Astrocyte of the spinal cord (primary cell): ENCODE results near the gene SLC2A6.

Source experiments
- DNase-seq: peaks from one replicate; pipeline ENCODE4 v3.0.0; 2011; ENCODE audit warnings: low read depth, low spot score
- H3K4me3 ChIP-seq: 2 replicates; pipeline ENCODE4 v1.5.1; 2011; ENCODE audit warnings: low read depth, mild to moderate bottlenecking, low read length, moderate library complexity
- CTCF ChIP-seq: IDR thresholded peaks from 2 replicates; pipeline ENCODE4 v1.5.1; 2012; ENCODE audit warnings: low read depth, mild to moderate bottlenecking, low read length, inconsistent platforms
- in situ Hi-C: cut with HindIII; loops from 2 replicates; pipeline ENCODE4 v1.10.0; 2017; ENCODE audit warnings: low sequenced_read_pairs

Gene SLC2A6

GRCh38 chr9:133493428-133493827, 14.5 kb upstream of the SLC2A6 start:
- TF ChIP-seq CTCF = no peak
- DNase-seq = no peak
- no peak overlapping the region for H3K4me3 ChIP-seq
- in situ Hi-C loops = no loop called here

- no peak overlapping the region for H3K4me3 ChIP-seq
- TF ChIP-seq CTCF = no peak
- DNase-seq = no peak
- in situ Hi-C loops = no loop called here
Observed at GRCh38 chr9:133492061-133493021, 13.4 kb upstream of the SLC2A6 start.

- H3K4me3 ChIP-seq = no peak overlapping the region
- no peak for TF ChIP-seq CTCF
- in situ Hi-C loops = no loop called here
- no peak for DNase-seq
Observed at GRCh38 chr9:133491656-133491925, 12.7 kb upstream of the SLC2A6 start.

- no peak for DNase-seq
- TF ChIP-seq CTCF = no peak
- H3K4me3 ChIP-seq = no peak overlapping the region
- in situ Hi-C loops = no loop called here
Observed at GRCh38 chr9:133490865-133491655, 12.2 kb upstream of the SLC2A6 start.

GRCh38 chr9:133490201-133490681, 11.3 kb upstream of the SLC2A6 start:
- in situ Hi-C loops = no loop called here

More at GRCh38 chr9:133490201-133490681, 11.3 kb upstream of the SLC2A6 start:
- no peak for TF ChIP-seq CTCF
- DNase-seq = no peak
- no peak overlapping the region for H3K4me3 ChIP-seq
